HL-60 (cell line): ENCODE measurements around the gene ALOX15.
A peak's percentile ranks its signal among the peaks of the same experiment; 100 is the strongest.
"Not testable (repeated sequence)": the region's sequence is repeated elsewhere in the genome, so short reads cannot be mapped to it uniquely, and the experiment has no call there.

Experiments used
- DNase-seq, 2 experiments: peaks; one replicate each; pipeline ENCODE4 v3.0.0-alpha.2; 2010 to 2020; ENCODE audit warnings: low read depth in 1 of 2, low spot score in 1 of 2
- H3K27ac ChIP-seq: fragments of 250-450 bp; sonication (Bioruptor Pico); replicated peaks from 2 replicates; pipeline ENCODE4 v1.5.1; 2020; ENCODE audit warnings: mild to moderate bottlenecking, moderate library complexity
- H3K27me3 ChIP-seq: fragments of 250-450 bp; sonication (Bioruptor Pico); 2 replicates; pipeline ENCODE4 v1.5.1; 2021; ENCODE audit warnings: mild to moderate bottlenecking, moderate library complexity; ENCODE audit not compliant: insufficient read depth, poor library complexity, severe bottlenecking
- H3K4me3 ChIP-seq: replicated peaks from 2 replicates; pipeline ENCODE4 v1.5.1; 2011; ENCODE audit warnings: mild to moderate bottlenecking, control low read depth, low read length; ENCODE audit not compliant: insufficient read depth
- GABPA ChIP-seq: IDR thresholded peaks from 2 replicates; pipeline ENCODE4 v1.6.1; 2012; ENCODE audit warnings: low read depth
- POLR2AphosphoS5 ChIP-seq: IDR thresholded peaks from 2 replicates; pipeline ENCODE4 v1.6.1; 2012; ENCODE audit warnings: low read depth
- SPI1 ChIP-seq: IDR thresholded peaks from 2 replicates; pipeline ENCODE4 v1.6.1; 2012; ENCODE audit warnings: low read depth, mild to moderate bottlenecking, borderline replicate concordance
- TF ChIP-seq, protein P1 (sequence below): IDR thresholded peaks from 2 replicates; pipeline ENCODE4 v1.6.1; 2012; ENCODE audit warnings: low read depth; ENCODE audit not compliant: insufficient replicate concordance
- TF ChIP-seq, protein P2 (sequence below): IDR thresholded peaks from one replicate; pipeline ENCODE4 v1.5.1; 2011; ENCODE audit warnings: low read length, control low read depth, inconsistent platforms; ENCODE audit not compliant: insufficient read depth

ALOX15 gene

DNA sequence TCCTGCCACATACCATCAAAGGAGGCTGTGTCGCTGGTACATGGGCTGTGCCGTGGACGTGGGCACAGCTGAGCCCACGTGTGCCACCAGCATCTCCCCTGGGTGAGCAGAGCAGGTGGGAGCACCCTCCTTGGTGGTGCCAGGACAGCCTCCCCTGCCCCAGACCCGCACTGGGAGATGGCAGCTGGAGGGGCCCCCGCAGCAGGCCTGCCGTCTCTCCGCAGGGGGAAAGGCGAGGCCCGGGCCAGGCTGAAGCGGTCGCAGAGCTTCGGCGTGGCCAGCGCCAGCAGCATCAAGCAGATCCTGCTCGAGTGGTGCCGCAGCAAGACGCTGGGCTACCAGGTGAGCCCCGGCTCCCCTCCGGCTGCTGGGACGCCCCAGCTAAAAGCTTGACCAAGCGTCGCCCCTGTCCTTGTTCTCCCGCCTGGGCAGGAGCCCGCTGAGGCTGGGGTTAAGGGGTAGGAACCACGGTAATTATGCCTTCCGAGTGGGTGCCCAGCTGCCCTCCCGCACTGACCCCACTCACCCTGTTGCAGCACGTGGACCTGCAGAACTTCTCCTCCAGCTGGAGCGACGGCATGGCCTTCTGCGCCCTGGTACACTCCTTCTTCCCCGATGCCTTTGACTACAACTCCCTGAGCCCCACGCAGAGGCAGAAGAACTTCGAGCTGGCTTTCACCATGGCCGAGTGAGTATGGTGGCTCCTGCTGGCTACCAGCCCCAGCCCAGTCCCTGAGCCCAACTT is 44.7 kb downstream of the ALOX15 start:
- no peak overlapping the region for H3K4me3 ChIP-seq
- H3K27ac ChIP-seq: no peak overlapping the region
- H3K27me3 ChIP-seq: no peaks in the 10 kb centered on the region
- TF ChIP-seq GABPA: no peak
- TF ChIP-seq POLR2AphosphoS5: no peak
- no peak for TF ChIP-seq SPI1
- TF ChIP-seq, protein P1, sequence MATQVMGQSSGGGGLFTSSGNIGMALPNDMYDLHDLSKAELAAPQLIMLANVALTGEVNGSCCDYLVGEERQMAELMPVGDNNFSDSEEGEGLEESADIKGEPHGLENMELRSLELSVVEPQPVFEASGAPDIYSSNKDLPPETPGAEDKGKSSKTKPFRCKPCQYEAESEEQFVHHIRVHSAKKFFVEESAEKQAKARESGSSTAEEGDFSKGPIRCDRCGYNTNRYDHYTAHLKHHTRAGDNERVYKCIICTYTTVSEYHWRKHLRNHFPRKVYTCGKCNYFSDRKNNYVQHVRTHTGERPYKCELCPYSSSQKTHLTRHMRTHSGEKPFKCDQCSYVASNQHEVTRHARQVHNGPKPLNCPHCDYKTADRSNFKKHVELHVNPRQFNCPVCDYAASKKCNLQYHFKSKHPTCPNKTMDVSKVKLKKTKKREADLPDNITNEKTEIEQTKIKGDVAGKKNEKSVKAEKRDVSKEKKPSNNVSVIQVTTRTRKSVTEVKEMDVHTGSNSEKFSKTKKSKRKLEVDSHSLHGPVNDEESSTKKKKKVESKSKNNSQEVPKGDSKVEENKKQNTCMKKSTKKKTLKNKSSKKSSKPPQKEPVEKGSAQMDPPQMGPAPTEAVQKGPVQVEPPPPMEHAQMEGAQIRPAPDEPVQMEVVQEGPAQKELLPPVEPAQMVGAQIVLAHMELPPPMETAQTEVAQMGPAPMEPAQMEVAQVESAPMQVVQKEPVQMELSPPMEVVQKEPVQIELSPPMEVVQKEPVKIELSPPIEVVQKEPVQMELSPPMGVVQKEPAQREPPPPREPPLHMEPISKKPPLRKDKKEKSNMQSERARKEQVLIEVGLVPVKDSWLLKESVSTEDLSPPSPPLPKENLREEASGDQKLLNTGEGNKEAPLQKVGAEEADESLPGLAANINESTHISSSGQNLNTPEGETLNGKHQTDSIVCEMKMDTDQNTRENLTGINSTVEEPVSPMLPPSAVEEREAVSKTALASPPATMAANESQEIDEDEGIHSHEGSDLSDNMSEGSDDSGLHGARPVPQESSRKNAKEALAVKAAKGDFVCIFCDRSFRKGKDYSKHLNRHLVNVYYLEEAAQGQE: no peak
- DNase-seq: no peak

DNA sequence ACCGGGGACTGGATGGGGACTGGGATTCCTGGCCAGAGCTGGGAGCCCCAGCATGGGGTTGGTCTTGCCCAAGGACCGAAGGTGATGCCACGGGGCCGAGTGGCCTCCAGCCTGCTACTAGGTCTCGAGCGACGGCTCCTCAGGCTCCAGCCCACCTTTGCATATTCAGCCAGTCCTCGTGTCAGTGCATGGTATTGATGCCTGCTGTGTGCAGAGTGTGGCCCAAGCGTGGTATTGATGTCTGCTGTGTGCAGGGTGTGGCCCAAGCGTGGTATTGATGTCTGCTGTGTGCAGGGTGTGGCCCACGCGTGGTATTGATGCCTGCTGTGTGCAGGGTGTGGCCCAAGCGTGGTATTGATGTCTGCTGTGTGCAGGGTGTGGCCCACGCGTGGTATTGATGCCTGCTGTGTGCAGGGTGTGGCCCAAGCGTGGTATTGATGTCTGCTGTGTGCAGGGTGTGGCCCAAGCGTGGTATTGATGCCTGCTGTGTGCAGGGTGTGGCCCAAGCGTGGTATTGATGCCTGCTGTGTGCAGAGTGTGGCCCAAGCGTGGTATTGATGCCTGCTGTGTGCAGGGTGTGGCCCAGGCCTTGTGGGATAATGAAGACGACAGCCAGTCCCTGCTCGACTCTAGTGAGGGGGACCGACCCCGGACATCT is 45.7 kb downstream of the ALOX15 start:
- not testable (repeated sequence) for H3K27ac ChIP-seq, H3K27me3 ChIP-seq, DNase-seq, H3K4me3 ChIP-seq

DNA sequence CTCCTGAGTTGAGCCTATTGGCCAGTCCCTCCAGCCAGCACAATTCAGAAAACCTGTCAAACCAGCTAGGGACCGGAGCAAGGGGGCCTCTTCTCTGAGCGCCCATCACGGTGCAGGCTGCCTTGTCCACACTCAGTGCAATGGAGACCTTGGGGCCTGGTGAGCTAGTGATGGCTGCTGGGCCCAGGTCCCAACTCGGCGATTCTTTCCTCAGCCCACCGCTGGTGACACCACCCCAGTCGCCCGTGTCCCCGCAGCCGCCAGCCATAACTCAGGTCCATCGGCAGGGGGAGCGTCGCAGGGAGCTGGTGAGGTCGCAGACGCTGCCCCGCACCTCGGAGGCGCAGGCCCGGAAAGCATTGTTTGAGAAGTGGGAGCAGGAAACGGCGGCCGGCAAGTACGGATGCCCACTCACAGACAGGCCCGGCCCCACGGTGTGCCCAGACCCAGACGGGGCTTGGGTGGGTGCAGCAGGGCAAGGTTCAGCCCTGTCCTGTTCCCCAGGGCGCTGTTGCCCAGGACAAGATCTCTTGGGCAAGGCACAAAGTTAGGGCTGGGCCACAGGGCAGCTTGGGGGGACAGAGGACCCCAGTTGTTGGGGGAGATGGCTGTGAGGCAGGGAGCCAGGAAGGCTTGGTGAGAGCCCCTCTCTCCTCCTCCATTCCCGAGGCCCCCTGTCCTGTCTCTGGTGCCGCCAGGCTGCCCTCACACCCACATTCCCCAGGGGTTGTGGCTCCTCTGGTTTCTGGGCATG is 46.4 kb downstream of the ALOX15 start:
- no peaks in the 10 kb centered on the region for H3K27me3 ChIP-seq
- H3K4me3 ChIP-seq: no peak overlapping the region
- no peak overlapping the region for H3K27ac ChIP-seq
- DNase-seq: peak in 1 of 2 experiments; percentile 11
- TF ChIP-seq, protein P1: no peak
- TF ChIP-seq, protein P2, sequence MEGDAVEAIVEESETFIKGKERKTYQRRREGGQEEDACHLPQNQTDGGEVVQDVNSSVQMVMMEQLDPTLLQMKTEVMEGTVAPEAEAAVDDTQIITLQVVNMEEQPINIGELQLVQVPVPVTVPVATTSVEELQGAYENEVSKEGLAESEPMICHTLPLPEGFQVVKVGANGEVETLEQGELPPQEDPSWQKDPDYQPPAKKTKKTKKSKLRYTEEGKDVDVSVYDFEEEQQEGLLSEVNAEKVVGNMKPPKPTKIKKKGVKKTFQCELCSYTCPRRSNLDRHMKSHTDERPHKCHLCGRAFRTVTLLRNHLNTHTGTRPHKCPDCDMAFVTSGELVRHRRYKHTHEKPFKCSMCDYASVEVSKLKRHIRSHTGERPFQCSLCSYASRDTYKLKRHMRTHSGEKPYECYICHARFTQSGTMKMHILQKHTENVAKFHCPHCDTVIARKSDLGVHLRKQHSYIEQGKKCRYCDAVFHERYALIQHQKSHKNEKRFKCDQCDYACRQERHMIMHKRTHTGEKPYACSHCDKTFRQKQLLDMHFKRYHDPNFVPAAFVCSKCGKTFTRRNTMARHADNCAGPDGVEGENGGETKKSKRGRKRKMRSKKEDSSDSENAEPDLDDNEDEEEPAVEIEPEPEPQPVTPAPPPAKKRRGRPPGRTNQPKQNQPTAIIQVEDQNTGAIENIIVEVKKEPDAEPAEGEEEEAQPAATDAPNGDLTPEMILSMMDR: no peak
- TF ChIP-seq GABPA: no peak
- TF ChIP-seq SPI1: no peak
- TF ChIP-seq POLR2AphosphoS5: no peak

DNA sequence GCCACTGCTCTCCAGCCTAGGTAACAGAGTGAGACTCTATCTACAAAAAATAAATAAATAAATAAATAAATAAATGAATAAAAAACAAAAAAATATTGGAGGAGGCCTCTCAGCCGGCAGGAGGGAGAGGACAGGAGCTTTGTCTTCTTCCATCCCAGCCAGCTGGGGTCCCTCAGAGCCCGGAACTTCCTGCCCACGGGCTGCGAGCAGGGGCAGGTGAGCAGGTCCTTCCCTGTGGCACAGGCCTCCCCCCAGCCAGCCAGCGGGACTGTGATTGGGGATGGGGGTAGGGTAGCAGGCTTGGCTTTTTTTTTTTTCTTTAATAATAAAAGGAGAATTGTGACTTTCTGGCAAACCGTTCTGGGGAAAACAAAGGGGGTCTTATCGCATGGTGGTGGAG is 47.1 kb downstream of the ALOX15 start:
- Histone ChIP-seq H3K27ac (no peak overlapping the region), H3K4me3 (no peak overlapping the region), H3K27me3 (no peaks in the 10 kb centered on the region)
- TF ChIP-seq SPI1: no peak
- no peak for DNase-seq

DNA sequence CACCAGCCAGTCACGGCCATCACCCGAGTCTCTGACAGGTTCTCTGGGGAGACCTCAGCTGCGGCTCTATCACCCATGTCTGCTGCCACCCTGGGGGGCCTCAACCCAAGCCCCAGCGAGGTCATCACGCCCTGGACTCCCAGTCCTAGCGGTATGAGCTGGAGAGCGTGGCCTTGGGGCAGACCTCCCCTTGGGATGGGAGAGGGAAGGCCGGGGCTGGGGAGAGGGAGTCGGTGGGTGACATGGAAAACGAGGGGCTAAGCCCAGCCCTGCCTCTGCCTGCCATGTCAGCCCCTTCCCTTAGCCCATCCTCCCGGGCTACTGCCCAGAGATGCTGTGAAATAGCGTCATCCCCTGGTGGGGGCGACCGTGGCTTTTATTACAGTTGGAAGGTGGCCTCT is 48.5 kb downstream of the ALOX15 start:
- no peak for DNase-seq
- H3K27me3 ChIP-seq: no peaks in the 10 kb centered on the region
- H3K4me3 ChIP-seq: no peak overlapping the region
- TF ChIP-seq, protein P1: no peak
- TF ChIP-seq GABPA (no peak), SPI1 (no peak), POLR2AphosphoS5 (no peak)
- TF ChIP-seq, protein P2: no peak
- H3K27ac ChIP-seq: no peak overlapping the region
